ENCODE results near the gene BLOC1S4.
A peak's percentile ranks its signal among the peaks of the same experiment; 100 is the strongest.
"Not testable (repeated sequence)": the region's sequence is repeated elsewhere in the genome, so short reads cannot be mapped to it uniquely, and the experiment has no call there.

Gene BLOC1S4

GRCh38 chr4:6718932-6719610 is 3.1 kb downstream of the BLOC1S4 start:
- no peak for DNase-seq (ENCODE audit: low spot score)

- no peak for DNase-seq (ENCODE audit: low spot score)
Measured at GRCh38 chr4:6719611-6720179, 3.7 kb downstream of the BLOC1S4 start.

DNA sequence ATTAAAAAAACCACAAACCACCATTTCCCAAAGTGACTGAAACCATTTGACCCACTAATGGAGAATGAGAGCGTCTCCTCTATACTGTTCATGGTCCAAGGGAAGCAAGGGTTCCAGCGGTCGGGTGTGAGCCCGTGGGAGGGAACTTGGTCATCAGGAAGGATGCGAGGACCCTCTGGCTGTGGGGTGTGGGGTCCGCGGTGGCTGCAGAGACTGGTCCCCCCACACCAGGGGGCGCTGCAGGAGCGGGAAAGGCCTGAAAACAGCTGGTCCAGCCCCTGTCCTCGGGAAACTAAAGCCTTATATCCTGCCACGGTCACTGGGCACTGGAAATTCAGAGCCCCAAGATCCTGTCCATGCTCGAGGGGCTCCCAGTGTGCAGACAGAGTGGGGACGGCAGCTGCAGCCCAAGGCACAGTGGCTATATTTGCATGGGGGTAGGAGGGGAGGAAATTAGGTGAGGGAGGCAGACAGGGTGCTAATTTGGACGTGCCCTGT is 4.3 kb downstream of the BLOC1S4 start:
- DNase-seq (ENCODE audit: low spot score): peak; percentile 78

GRCh38 chr4:6721121-6721520 is 5.1 kb downstream of the BLOC1S4 start:
- no peak for DNase-seq (ENCODE audit: low spot score)

GRCh38 chr4:6722891-6723290 is 6.9 kb downstream of the BLOC1S4 start:
- no peak for DNase-seq (ENCODE audit: low spot score)

DNA sequence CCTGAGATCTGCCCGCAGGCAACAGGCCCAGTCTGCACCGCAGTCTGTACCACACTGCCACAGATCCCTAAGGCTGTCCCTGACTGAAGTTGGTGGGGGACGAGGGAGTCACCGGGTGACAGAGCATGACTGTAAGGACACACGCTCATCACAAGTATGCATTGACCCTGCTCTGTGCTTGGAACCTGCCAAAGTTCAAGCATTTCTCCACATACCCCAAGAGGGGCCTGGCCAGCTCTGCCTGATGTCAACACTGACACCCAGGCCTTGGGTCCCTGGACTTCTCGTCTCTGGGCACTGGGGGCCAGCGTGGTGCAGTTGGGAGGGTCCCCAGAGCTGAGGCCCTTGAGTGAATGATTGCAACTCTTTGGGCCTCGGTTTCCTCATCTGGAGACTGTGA is 7.9 kb downstream of the BLOC1S4 start:
- DNase-seq (ENCODE audit: low spot score): no peak

DNA sequence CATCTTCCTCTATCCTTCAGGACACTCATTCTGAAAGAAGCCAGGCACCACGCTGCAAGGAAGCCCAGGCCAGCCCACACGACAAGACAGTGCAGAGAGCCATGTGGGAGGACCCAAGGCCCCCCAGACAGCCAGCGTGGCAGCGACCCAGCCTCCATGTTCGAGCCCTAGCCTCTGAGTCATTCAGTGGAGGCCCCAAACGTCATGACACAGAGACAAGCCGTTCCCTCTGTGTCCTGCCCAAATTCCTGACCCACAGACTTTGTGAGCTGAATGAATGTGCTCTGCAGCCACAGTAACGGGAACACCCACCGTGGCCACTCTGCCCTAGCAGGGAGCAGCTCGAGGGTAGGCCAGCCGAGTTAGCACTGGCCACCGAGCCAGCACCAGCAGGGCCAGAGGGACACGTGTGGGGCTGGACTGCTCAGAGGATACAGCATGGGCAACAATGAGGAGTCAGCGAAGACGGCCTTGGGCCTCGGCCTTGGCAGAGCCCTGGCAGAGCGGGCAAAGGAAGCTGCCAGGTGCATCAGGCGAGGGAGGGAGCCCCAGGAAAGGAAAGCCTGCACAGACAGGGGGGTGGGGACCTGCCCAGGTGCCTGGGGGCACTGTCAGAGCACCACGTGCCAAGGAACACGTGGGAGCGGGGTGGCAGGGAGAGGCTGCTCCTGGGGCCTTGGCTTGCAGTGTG is 8.6 kb downstream of the BLOC1S4 start:
- no peak for DNase-seq (ENCODE audit: low spot score)

GRCh38 chr4:6725427-6725961 is 9.5 kb downstream of the BLOC1S4 start:
- not testable (repeated sequence) for DNase-seq (ENCODE audit: low spot score)

- DNase-seq (ENCODE audit: low spot score): peak; percentile 61
Measured at GRCh38 chr4:6727081-6727942, 11.3 kb downstream of the BLOC1S4 start.

GRCh38 chr4:6727943-6728250 is 11.9 kb downstream of the BLOC1S4 start:
- no peak for DNase-seq (ENCODE audit: low spot score)

- no peak for DNase-seq (ENCODE audit: low spot score)
Measured at GRCh38 chr4:6728320-6729029, 12.5 kb downstream of the BLOC1S4 start.

GRCh38 chr4:6730603-6731317 is 14.8 kb downstream of the BLOC1S4 start:
- DNase-seq (ENCODE audit: low spot score): no peak

- no peak for DNase-seq (ENCODE audit: low spot score)
Measured at GRCh38 chr4:6731318-6731675, 15.3 kb downstream of the BLOC1S4 start.

GRCh38 chr4:6731780-6732179 is 15.8 kb downstream of the BLOC1S4 start:
- no peak for DNase-seq (ENCODE audit: low spot score)

DNA sequence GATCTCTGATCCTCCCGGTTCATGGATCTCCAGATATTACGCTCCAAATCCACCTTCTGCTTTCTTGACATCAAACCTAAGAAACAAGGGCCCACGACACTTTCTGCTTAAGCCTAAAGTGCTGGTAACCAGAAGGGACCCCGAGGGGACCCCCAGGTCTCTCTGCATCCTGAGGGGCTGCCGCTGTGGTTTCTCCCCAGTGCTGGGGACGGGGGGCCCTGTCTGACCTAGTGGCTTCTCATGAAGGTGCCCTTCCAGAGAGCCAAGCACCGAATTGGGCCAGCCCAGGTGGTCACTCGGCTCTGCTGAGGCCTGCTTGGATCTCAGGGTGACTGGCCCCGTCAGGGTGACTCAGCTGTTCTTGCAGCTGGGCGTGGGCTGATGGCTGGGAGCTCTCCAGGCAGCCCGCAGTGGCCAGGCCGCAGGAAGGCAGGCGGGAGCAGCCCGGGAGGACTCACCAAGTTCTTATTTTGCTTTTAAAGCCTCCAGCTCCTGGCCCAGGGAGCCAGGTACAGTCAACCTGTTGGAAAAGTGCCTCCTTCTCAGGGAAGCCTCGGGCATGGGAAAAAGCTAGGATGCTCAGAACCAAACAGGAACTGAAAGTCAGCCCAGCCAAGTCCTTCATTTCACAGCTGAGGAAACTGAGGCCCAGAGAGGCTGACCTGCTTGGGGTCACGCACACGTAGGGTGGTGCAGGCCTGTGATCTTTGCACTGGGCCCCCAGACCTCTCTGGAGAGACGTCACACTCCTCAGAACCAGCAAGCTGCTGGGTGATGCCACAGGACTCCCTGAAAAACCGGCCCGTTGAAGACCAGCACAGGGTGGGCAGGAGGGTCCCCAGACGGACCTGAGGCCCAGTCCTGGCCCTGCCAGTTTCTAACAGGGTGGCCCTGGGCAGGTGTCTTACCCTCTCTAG is 16.7 kb downstream of the BLOC1S4 start:
- DNase-seq (ENCODE audit: low spot score): no peak

DNA sequence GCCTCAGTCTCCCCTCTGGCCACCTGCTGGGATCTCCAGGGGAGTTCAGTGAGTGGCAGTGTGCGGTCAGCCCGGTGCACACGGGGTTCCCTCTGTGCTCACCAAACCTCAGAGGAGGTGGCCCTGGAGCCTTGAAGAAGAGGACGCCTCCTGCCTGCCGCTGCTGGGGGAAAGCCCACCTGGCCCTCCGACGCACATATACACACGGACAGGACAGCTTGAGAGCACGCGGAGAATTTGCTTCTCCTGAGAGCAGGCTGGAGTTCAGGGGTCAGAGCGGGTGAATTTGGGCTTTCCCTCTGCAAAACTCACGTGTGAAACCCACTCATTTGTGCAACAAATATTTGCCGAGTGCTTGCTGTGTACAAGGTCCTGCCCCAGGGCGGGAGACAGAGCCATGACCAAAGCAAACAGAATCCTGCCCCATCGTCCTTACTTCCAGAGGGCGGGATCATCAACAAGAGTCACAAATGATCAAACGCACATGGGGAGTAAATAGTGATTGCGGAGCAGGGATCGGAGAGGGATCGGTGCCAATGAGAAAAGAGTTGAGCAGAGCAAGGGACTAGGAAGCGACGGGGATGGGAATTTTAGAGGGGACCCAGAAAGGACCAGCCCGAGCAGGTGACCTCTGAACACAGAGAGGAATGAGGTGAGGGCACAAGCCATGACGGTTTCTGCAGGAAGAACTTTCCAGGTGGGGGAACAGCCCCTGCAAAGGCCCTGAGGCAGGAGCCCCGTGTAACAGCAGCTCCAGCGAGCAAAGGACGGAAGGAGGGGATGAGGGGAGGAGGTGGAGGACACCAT is 17.6 kb downstream of the BLOC1S4 start:
- no peak for DNase-seq (ENCODE audit: low spot score)

GRCh38 chr4:6734165-6734786 is 18.3 kb downstream of the BLOC1S4 start:
- DNase-seq (ENCODE audit: low spot score): no peak

GRCh38 chr4:6739920-6740319 is 23.9 kb downstream of the BLOC1S4 start:
- no peak for DNase-seq (ENCODE audit: low spot score)

Data from SK-N-DZ (cell line).